Body of pancreas (tissue), 4 donors: ENCODE measurements around the gene OPRL1.

Source experiments
- POLR2A ChIP-seq, 3 donors: fragments of 450-650 bp; IDR thresholded peaks; one replicate each; pipeline ENCODE4 v1.6.1; 2016; ENCODE audit warnings: antibody characterized with exemption in 3 of 3, mild to moderate bottlenecking in 2 of 3
- TF ChIP-seq, protein P1 (sequence below), 7 experiments: fragments of 450-650 bp in 4 of 7; fragments of 200-600 bp in 3 of 7; sonication (generic) in 3 of 7; IDR thresholded peaks; one replicate each; pipeline ENCODE4 v1.5.1; 2016 to 2019; ENCODE audit warnings: antibody characterized with exemption in 7 of 7

DNA sequence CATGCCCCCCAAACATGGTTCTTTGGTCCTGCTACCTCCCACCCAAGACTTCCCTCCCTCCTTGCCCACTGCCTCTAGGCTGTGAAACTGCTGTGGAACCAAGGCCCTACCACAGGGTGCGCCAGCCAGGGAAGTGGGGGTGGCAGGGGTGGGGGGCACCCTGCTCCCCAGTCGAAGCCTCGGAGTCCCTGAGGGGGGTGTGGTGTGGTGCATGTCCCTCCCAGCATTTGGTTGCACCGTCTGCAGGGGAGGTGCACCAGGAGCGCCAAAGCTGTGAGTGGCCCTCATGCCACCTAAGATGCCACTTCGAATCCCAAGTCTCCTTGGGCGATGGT is 2.4 kb upstream of the OPRL1 start:
- no peak for TF ChIP-seq POLR2A (IDR thresholded peaks at IDR 0.05)
- TF ChIP-seq, protein P1, sequence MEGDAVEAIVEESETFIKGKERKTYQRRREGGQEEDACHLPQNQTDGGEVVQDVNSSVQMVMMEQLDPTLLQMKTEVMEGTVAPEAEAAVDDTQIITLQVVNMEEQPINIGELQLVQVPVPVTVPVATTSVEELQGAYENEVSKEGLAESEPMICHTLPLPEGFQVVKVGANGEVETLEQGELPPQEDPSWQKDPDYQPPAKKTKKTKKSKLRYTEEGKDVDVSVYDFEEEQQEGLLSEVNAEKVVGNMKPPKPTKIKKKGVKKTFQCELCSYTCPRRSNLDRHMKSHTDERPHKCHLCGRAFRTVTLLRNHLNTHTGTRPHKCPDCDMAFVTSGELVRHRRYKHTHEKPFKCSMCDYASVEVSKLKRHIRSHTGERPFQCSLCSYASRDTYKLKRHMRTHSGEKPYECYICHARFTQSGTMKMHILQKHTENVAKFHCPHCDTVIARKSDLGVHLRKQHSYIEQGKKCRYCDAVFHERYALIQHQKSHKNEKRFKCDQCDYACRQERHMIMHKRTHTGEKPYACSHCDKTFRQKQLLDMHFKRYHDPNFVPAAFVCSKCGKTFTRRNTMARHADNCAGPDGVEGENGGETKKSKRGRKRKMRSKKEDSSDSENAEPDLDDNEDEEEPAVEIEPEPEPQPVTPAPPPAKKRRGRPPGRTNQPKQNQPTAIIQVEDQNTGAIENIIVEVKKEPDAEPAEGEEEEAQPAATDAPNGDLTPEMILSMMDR (IDR thresholded peaks at IDR 0.05): no peak
